A549 treated with AZD2906 at 1 μM for 4 hours (cell line): ENCODE data around the gene EPB41L3. TPM values are rescaled to one million over a fixed set of nuclear protein-coding genes. Genes with fewer than 3 reads are reported as not detected.

Source experiments
- total RNA-seq: library from RNA; stranded (reverse); fragments of 200-300 nt; extraction: Qiagen RNA extraction; gene quantifications from 5 replicates; pipeline ENCODE4 v1.2.3, GENCODE V29; 2022

Gene EPB41L3
- total RNA-seq: 0.02 to 0.43 TPM (median 0.17 TPM) in 5 replicates

DNA sequence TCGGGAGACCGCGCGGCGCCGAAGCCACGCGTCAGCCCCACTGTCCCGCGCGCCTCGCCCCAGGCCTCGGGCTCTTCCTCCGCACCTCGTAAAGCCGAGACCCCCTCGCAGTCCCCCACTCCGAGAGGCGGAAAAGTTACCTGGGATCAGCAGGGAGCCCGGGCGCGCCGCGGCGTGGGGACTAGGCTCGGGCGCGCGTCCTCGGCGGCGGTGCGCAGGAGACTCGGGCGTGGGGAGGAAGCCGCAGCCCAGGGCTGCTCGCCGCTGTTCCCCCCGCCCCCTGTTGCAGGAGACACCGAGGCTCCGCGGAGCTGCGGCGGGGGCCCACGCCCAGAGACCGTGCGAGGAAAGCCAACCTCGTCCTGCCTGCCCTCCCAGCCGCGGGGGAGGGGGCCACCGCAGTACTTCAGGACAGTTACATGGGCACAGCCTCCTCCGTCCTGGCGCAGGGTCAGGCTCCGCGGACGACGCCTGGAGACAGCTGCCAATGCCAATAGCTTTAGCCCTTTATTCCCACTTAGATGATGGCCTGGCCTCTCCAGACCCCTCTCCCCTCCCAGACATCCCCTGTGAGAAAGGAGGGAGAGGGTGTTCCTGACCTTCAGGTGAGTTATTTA lies at the start of gene EPB41L3:
EPB41L3 (minus strand) TSS at position 225 of the 617 bp plus-strand sequence. CDS start 54,814 bp downstream, outside the sequence.

Other genes with a start within 250 kb of the EPB41L3 start
- gene ZBTB14, start 248.3 kb downstream of the EPB41L3 start, total RNA-seq: 6.1 to 7.8 TPM (median 6.6 TPM) in 5 replicates